HG03108 (cell line): ENCODE results near the gene IGHMBP2.

ENCODE experiments used
- ATAC-seq: cut with Tn5 transposase; IDR thresholded peaks from one replicate; pipeline ENCODE4 v1.9.1; 2021; ENCODE audit warnings: moderate library complexity; ENCODE audit not compliant: unreplicated experiment

Gene IGHMBP2

DNA sequence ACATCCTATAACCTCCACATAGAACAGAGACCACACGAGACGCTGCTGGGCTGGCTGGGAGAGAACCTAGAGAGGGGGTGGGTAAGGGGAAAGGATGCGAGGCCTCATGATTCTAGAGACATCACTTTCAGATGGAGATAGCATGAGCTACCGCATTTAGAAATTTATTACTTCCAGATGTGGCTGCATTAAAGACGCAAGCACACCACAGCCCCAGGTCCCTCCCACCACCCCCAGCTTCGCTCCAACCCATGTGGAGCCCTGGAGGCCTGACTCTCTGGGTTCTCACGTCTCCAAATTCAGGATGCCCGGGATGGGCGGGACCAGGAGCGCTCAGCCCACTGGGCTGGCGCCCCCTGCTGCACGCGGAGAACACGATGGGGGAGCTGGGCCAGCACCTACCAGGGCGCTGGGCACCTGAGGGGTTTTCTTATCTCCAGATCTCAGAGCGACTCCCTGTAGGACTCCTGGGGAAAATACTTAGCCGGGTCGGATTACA lies 13.7 kb upstream of the IGHMBP2 start:
- ATAC-seq: no peak

DNA sequence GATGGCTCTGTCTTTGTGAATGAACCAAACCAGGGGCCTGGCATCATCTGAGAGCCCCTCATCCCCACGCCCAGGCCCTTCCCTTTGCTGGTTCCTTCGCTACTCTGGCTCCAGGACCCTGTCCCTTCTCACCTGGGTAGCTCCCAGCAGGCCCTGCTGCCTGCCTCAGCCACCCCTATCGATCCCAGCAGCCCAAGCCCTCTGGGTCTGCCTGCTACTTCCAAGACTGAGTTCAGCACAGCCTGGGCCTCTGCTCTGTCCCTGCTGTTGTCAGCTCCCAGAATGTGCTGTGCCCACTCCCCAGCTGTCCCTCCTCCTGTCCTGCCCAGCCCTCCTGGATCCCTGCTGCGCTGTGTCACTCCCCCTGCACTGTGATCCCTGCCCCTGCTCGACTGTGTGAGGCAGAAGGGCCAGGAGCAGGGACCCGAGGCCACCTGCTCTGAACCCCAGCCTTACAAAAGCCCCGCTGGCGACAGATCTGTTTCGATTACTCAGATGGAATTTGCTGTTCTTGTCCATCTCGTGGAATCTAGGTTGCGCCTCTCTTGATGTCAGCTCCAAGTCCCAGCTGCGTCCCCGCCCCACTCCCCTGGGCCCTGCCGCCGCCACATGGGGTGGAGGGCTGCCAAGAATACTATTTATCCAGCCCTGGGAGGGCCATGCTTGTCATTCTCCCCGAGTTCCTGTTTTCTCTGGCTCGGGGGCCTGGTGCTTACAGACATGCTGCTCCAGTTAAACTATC lies 13.0 kb upstream of the IGHMBP2 start:
- ATAC-seq: no peak

DNA sequence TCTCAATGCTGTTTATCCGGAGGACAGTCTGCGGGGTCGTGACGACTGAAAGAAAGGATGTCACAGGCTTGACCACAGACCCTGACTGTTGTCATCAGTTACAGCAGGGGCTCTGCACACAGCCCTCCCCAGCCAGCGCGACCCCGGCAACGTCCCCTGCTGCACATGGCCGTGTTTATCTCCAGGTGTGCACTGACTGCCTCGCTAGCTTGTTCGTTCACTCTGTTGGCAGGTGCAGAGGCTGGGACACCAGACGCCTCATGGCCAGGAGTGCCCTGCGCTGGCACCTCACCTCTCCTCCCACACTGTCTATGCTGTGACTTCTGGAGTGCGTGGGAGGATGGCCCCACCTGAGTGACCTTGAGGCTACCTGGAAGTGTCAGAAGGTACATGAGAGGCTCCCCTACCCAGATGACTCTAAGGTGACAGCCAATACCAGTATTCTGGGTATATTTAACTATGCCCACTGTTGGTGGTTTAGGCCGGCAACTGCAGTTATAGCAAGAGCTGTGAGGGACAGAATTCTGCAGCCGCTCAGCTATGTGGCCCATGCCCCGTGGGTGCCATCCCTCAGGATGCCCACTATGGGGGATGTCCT lies 12.2 kb upstream of the IGHMBP2 start:
- no peak for ATAC-seq

DNA sequence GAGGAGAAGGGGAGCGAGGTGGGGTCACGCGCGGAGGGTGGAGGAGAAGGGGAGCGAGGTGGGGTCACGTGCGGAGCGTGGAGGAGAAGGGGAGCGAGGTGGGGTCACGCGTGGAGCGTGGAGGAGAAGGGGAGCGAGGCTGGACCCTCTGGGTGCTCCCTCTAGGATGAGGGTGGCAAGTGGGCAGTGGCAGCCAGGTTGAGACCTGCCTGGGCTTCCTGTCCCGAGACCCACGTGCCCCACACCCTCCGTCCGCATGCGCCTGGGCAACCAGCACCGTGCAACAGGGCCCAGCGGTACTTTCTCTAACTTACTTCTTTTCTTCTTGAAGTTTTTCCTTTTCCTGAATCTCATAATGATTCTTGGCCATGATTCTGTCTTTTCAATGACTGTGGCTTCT lies 11.1 kb upstream of the IGHMBP2 start:
- ATAC-seq: no peak

DNA sequence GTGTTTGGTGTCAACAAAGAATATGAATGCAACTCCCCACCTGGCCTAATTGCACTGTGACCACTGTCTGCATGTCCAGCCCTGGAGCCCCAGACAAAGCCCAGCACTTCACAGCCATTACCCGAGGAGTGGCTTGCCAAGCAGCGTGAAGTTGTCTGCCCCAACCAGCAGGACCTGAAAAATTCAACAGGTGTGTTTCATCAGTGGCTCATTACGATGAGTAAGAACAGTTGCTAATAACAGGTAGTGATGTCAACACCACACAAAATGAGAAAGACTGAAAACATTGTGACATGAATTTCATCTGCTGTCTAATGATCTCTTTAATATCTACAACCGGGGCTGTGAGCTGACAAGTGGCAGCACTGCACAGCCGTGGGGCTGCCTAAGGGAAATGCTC lies 10.4 kb upstream of the IGHMBP2 start:
- ATAC-seq: no peak

DNA sequence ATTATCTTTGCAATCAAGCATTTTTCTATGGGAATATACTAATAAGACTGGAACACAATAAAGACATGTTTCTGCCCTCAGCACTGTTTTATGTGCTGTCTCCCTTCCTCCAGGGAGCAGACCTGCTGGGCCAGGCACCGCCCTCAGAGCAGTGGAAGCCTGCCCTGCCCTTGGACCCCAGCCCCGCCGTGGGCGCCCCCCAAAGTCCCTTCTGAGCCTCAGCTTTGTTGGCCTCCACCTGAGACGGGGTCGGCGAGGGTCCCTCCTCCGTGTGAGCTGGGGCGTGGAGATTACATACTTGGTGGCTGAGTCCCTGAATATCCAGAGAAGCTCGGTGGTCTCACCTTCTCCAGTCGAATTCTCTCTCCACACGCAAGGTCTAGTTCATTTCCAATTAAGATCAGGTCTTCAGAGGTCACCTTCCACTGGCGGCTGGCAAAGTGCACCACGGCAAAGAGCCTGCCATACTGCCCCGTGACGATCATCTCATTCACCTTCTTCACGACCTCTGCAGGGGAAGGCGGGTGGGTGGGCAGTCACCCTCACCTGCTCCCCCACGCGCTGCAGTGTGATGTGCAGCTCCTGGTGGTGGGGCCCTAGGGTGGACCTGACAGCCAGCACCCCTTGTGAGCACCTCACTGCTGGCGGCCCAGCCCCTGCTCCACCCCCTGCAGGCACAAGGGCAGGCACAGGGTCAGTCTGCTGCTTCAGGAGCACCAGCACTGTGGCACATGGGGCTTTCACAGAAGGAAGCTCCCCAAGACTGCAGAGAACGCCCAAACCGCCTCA lies 7.3 kb upstream of the IGHMBP2 start:
- no peak for ATAC-seq

DNA sequence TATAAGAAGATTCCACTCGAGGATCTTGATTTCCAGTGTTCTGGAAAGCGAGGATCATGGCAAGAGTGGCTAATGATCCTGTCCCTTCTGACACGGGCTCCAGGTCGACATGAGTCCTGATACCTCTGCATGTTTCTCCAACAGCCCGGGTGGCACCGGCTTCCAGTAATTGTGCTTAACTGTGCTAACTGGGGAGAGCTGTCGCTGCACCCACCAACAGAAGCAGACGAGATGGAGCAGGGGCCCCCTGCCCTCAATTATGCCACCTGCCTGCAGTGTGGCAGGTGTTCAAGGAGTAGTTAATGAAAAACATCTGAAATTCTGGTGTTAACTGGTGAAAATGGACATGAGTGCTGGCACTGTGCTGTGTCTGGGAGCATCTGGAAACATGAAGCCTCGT lies 6.2 kb upstream of the IGHMBP2 start:
- no peak for ATAC-seq

DNA sequence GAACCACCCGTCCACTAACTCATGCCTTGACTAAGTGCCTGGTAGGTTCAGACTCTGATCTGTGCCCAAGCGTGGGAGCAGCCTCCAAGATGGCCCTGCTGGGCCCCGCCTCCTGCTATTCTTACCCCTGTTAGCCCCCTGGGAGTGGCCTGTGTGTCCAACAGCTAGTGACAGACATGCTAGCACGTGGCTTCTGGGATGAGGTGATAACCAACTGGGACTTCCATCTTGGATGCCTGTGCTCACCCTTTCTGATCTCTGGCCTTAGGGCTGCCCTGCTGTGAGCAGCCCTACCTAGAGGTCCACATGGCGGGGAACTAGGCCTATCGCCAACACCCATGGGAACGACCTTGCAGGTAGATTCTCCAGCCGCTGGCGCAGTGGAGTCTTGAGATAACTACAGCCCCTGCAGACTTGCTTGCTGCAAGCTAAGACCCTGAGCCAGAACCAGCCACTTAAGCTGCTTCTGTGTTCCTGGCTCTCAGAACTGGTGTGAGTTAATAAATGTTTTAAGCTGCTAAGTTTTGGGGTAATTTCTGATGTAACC lies 2.8 kb upstream of the IGHMBP2 start:
- ATAC-seq: no peak

DNA sequence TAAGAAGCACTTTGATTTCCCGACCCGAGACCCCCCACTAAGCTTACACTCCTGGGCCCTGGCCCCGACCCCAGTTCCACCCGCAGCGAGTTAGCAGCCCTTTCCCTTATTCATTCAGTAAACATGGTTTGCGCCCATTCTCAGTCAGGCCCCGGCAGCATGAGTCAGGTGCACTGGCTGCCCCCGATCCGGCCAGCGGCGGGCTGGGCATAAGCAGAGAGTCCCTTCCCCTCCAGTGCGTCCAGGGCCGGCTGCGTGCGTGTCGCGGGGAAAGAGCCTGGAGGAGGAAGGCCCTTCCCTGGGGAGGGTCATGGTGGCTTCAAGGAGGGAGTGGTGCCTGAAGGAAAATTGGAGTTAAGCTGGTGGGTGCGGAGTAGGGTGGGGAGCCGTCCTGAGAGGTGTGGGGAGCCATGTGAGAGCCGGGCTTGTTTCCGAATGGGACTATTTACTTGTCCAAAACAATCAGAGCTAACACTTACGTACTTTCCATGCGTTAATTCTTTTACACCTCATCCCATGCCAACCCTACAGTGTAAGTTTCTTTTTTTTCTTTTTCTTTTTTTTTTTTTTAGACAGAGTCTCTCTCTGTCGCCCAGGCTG lies 657 bp downstream of the IGHMBP2 start:
- no peak for ATAC-seq

DNA sequence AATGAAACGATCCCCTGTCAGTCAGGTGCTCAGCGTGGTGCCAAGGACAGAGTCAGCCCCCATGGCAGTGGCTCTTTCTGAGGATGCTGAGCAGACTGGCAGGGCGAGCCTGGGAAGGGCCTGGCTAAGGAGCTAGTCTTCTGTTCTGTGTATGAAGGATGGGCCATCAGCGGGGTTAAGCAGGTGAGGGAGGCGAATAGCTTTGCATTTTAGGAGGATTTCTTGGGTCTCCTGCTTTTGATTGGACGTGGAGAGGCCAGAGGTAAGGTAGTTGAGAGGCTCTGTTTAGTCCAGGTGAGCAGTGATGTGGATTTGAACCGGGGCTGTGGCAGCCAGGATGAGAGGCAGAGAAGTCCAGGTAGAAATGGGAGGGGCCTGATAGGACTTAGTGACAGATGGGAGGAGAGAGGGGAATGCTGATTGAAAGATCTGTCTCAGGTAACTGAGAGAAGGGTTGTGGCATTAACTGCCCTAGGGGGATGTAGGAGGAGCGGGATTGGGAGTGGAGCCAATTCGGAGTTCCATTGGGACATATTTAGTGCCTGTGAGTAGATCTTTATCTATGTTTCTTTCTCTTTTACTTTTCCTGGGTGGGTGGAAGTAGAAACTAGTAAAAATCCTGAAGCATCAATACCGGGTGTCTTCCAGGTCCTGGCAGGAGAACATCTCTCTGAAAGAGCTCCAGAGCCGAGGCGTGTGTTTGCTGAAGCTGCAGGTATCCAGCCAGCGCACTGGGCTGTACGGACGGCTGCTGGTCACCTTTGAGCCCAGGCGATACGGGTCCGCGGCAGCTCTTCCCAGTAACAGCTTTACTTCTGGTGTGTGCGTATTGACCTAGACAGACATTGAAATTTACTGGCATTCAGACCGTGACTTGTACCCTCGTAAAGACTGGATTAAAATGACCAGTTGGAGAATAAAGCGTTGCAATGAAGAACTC lies 2.0 kb downstream of the IGHMBP2 start:
- ATAC-seq: no peak

DNA sequence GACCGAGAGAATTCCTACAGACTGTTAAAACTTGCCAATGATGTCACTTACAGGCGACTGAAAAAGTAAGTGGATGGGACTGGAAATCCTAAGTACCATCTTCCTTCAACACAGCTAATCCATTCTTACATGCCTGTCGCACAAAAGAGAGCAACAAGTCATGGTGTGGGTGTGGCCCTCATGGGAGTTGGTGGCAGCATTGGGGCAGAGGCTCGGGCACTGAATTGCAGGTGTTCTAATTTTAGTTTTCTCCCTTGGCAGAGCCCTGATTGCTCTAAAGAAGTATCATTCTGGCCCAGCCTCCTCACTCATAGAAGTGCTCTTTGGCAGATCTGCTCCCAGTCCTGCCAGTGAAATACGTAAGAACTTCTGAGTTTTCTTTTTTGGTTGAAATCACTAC lies 4.6 kb downstream of the IGHMBP2 start:
- no peak for ATAC-seq

DNA sequence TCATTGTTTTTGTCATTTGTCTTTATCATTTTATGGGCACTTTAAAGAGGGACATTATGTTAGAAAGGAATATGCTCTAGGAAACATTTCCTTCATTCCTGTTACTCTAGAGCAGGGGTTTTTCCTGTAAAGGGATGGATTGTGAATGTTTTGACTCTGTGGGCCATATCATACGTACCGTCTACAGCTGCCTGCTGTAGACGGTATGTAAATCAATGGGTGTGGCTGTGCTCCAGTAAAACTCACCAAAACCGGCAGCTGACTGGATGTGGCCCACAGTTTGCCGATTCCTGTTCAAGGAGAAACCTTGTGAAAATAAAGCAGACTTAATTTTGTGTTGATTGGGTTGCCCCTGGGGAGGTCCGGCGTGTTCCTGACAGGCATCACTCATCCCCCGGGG lies 7.3 kb downstream of the IGHMBP2 start:
- ATAC-seq: no peak

DNA sequence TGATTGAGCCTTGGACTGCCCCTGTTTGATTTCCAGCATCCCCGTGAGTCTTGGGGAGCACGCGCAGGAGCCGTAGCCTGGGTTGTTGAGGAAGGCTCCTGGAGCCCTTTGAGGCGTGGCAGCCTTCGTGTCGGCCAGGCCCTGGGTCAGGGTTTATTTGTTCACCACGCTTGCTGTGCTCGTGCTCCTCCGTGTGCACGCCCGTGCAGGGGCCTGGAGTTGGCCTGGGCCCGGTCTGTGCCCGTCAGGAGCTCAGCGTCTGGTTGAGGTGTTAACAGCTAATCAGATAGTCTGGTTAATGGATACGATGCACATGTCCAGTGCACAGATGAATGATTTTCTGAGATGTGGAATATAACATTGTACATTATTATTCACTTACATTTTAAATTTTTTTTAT lies 8.0 kb downstream of the IGHMBP2 start:
- ATAC-seq: no peak

DNA sequence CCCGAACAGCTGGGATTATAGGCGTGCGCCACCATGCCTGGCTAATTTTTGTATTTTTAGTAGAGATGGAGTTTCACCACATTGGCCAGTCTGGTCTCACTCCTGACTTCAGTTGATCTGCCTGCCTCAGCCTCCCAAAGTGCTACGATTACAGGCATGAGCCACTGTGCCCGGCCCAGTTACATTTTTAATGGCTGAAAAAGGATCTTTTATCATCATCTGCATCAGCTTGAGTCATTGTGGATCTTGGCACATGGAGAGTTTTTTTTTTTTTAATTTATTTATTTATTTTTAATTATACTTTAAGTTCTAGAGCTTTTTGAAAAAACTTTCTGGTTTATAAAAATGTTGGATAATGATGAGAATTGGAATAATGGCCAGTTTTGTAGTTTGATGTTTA lies 8.6 kb downstream of the IGHMBP2 start:
- no peak for ATAC-seq

DNA sequence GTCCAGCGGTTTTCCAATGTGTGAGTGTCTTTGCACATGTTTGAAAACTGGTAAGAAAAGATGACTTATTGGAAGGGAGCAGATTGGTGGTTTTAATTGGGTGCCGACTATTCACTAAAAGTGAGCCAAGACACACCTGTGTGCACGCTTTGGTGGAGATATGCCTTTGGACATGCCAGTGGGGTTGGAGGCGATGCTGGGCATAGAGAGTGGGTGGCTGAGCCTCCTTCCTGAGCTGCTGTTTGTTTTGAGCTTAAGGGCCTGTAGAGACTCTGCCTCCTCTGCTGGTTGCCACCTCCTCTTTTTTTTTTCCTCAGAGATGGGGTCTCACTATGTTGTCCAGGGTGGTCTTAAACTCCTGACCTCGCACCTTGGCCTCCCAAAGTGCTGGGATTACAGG lies 9.5 kb downstream of the IGHMBP2 start:
- no peak for ATAC-seq

DNA sequence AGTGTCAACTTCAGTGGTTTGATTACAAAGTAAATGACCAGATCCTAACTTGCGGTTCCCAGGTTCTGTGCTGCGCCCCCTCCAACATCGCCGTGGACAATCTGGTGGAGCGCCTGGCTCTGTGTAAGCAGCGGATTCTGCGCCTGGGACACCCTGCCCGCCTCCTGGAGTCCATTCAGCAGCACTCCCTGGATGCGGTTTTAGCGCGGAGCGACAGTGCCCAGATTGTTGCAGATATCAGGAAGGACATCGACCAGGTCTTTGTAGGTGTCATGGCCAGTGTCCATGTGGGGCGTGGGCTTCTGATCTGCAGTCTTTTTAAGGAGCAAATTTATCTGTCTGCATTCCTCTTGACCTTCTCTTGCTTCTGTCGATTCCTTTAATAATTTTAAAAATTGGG lies 11.1 kb downstream of the IGHMBP2 start:
- no peak for ATAC-seq

DNA sequence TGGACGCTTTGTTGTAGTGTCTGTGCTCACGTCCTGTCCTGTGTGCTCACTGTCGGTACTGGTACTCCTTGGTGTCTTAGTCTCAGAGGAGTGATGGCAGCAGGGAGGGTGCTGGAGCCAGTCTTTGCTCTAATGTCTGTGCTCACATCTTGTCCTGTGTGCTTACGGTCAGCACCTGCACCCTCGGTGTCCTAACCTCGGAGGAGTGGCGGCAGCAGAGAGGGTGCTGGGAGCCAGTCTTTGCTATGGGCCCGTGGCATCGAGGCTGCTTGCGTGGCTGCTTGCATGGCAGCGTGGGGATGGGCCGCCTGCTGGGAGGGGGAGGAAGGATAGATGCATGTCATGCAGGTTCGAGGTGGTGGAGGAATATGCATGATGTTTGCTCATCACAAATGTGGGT lies 12.7 kb downstream of the IGHMBP2 start:
- no peak for ATAC-seq

DNA sequence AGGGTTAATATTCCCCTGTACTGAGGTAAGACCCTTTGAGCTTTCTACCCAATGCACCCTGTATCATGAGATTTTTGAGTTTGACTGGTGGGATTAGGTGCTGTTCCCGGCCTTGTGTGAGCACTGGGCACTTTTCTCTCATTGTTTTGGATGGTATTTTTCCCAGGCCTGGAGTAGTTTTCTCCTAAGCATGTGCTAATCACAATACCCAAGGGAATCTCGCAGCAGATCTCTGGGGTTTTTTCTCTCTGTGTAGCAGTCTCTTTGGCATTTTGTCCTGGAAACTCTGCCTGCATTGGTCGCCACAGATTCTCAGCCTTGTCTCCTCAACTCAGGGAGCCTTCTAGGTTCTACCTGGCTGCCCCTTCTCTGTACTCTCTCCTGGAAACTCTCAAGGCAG lies 19.9 kb downstream of the IGHMBP2 start:
- no peak for ATAC-seq

DNA sequence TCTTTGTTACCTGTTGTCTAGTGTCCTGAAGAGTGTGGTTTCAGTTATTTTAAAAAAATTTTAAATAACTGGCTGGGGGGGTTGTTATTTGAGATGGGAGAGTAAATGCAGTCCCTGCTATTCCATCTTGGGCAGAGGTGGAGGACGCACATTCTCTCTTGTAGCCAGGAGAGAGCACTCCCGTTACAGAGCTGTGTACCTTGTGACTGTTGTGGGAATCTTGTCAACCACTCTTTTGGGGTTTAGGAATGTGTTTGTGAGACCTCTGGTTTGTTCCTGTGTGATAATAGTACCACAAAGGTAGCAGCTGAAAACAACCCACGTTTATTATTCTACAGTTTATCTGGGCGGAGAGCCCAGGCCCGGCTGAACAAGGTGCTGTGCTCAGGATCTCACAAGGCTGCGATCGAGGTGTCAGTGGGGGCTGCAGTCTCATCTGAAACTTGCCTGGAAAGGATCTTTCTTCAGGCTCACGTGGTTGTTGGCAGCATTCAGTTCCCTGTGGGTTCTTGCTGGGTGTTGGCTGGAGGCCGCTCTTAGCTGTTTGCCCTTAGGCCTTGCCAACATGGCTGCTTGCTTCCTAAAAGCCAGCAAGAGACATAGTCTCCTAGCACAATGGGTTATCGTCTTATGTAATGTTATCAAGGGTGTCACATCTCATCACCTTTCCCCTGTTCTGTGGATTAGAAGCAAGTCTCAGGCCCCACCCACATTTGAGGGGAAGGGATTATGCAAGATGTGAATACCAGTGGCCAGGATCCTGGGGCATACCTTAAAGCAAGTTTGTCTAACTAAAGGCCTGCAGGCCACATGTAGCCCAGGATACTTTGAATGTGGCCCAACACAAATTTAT lies 20.6 kb downstream of the IGHMBP2 start:
- ATAC-seq: no peak
